ENCODE results near the gene DEXI. TPM values are rescaled to one million over a fixed set of nuclear protein-coding genes. Genes with fewer than 3 reads are reported as not detected.

DEXI gene
- total RNA-seq, 1 donor from 2014 or later = 67.5 TPM

- Histone ChIP-seq H3K9me3 (no peaks in the 10 kb centered on the region), H3K4me1 (peaks cover 27% of the 10 kb centered on the region)
- intact Hi-C loops (cut with DNase I) = loop anchor here (2.0 kb wide), 1 partner anchor 180 kb away; no protein-coding TSS in a partner anchor
Observed at GRCh38 chr16:10918294-10919002, 23.8 kb downstream of the DEXI start.

GRCh38 chr16:10916534-10916933 is 25.7 kb downstream of the DEXI start:
- intact Hi-C loops (cut with DNase I) = no loop called here
- DNase-seq (ENCODE audit: extremely low spot score in 2 of 2) = no peak
- Histone ChIP-seq H3K27ac (no peak overlapping the region), H3K9me3 (no peaks in the 10 kb centered on the region), H3K27me3 (no peaks in the 10 kb centered on the region), H3K4me3 (no peak overlapping the region), H3K36me3 (no peaks in the 10 kb centered on the region), H3K4me1 (peaks cover 8% of the 10 kb centered on the region)
- TF ChIP-seq POLR2AphosphoS5 (IDR thresholded peaks at IDR 0.05; ENCODE audit: insufficient read depth in 1 of 2, low read depth in 1 of 2) = no peak
- no peak for TF ChIP-seq POLR2A (IDR thresholded peaks at IDR 0.05)
- TF ChIP-seq CTCF (IDR thresholded peaks at IDR 0.05) = no peak

More at GRCh38 chr16:10918294-10919002, 23.8 kb downstream of the DEXI start:
- no peak overlapping the region for H3K4me3 ChIP-seq
- no peak overlapping the region for H3K27ac ChIP-seq
- peak in 1 of 2 donors; percentile 14 for TF ChIP-seq POLR2AphosphoS5 (IDR thresholded peaks at IDR 0.05; ENCODE audit: insufficient read depth in 1 of 2, low read depth in 1 of 2)
- TF ChIP-seq POLR2A (IDR thresholded peaks at IDR 0.05) = no peak
- peak; percentile 73 to 94 (median 75) for TF ChIP-seq CTCF (IDR thresholded peaks at IDR 0.05)
- peak in 1 of 2 donors; percentile 94 for DNase-seq (ENCODE audit: extremely low spot score in 2 of 2)
- H3K36me3 ChIP-seq = peaks cover 0 to 7% of the 10 kb centered on the region in 2 donors
- H3K27me3 ChIP-seq = no peaks in the 10 kb centered on the region

- Histone ChIP-seq H3K27me3 (no peaks in the 10 kb centered on the region), H3K4me1 (no peaks in the 10 kb centered on the region), H3K4me3 (no peak overlapping the region), H3K36me3 (no peaks in the 10 kb centered on the region), H3K9me3 (no peaks in the 10 kb centered on the region), H3K27ac (no peak overlapping the region)
- intact Hi-C loops (cut with DNase I) = no loop called here
- TF ChIP-seq CTCF (IDR thresholded peaks at IDR 0.05) = no peak
- TF ChIP-seq POLR2A (IDR thresholded peaks at IDR 0.05) = no peak
- TF ChIP-seq POLR2AphosphoS5 (IDR thresholded peaks at IDR 0.05; ENCODE audit: insufficient read depth in 1 of 2, low read depth in 1 of 2) = no peak
- no peak for DNase-seq (ENCODE audit: extremely low spot score in 2 of 2)
Observed at GRCh38 chr16:10911267-10911666, 31.0 kb downstream of the DEXI start.

GRCh38 chr16:10907757-10908045 is 34.6 kb downstream of the DEXI start:
- TF ChIP-seq CTCF (IDR thresholded peaks at IDR 0.05) = no peak
- TF ChIP-seq POLR2A (IDR thresholded peaks at IDR 0.05) = no peak
- no peak for TF ChIP-seq POLR2AphosphoS5 (IDR thresholded peaks at IDR 0.05; ENCODE audit: insufficient read depth in 1 of 2, low read depth in 1 of 2)
- no peak overlapping the region for H3K4me3 ChIP-seq
- H3K36me3 ChIP-seq = no peaks in the 10 kb centered on the region
- no peaks in the 10 kb centered on the region for H3K27me3 ChIP-seq
- intact Hi-C loops (cut with DNase I) = loop anchor here (10.0 kb wide), 1 partner anchor 153 kb away; no protein-coding TSS in a partner anchor
- DNase-seq (ENCODE audit: extremely low spot score in 2 of 2) = no peak
- no peaks in the 10 kb centered on the region for H3K4me1 ChIP-seq
- no peaks in the 10 kb centered on the region for H3K9me3 ChIP-seq
- H3K27ac ChIP-seq = no peak overlapping the region
